Panc1 (cell line): ENCODE data around the gene FAHD1. TPM values are rescaled to one million over a fixed set of nuclear protein-coding genes. Genes with fewer than 3 reads are reported as not detected.

Experiments used
- ATAC-seq: fragments of 200-7000 bp; cut with Tn5 transposase; 2 replicates; pipeline ENCODE4 v1.9.1; 2020; ENCODE audit warnings: mild to moderate bottlenecking, moderate library complexity
- BruUV-seq: library from RNA; stranded (reverse); fragments of 400-500 nt; replicated peaks from 2 replicates; lab custom pipeline; 2021; lab: Mats Ljungman, UMichigan
- CTCF ChIA-PET: fragments of 300-600 bp; sonication (Branson Sonifier 250); formaldehyde crosslinking; loops from one replicate; lab custom pipeline; 2022; ENCODE audit warnings: antibody characterized with exemption; lab: Charles Lee
- POLR2A ChIA-PET: fragments of 300-600 bp; sonication (Branson Sonifier 250); formaldehyde crosslinking; loops from one replicate; lab custom pipeline; 2022; ENCODE audit warnings: antibody characterized with exemption; lab: Charles Lee
- DNase-seq: peaks from one replicate; pipeline ENCODE4 v3.0.0-alpha.2; 2010; ENCODE audit warnings: low read depth, low spot score
- H3K27ac ChIP-seq: 2 replicates; pipeline ENCODE4 v1.5.1; 2011; ENCODE audit warnings: mild to moderate bottlenecking, low read length, inconsistent platforms
- H3K27me3 ChIP-seq: fragments of 200-500 bp; sonication (Bioruptor generic); 2 replicates; pipeline ENCODE4 v1.6.0; 2014; ENCODE audit warnings: low read length, inconsistent platforms; ENCODE audit not compliant: control insufficient read depth, insufficient read depth
- H3K36me3 ChIP-seq: fragments of 200-500 bp; sonication (Bioruptor generic); 2 replicates; pipeline ENCODE4 v1.5.1; 2014; ENCODE audit warnings: inconsistent platforms, mild to moderate bottlenecking, low read length, moderate library complexity; ENCODE audit not compliant: control insufficient read depth, insufficient read depth
- H3K4me1 ChIP-seq: 2 replicates; pipeline ENCODE4 v1.5.1; 2011; ENCODE audit warnings: inconsistent platforms, mild to moderate bottlenecking, low read length, moderate library complexity; ENCODE audit not compliant: control insufficient read depth, insufficient read depth
- H3K4me3 ChIP-seq, 2 experiments: 2 replicates each; pipeline ENCODE4 v1.5.1; 2011 to 2012; ENCODE audit warnings: low read depth in 2 of 2, low read length in 2 of 2, mild to moderate bottlenecking in 2 of 2, inconsistent platforms in 1 of 2, moderate library complexity in 1 of 2
- H3K9me3 ChIP-seq: fragments of 200-500 bp; sonication (Bioruptor generic); 2 replicates; pipeline ENCODE4 v1.5.1; 2014; ENCODE audit warnings: low read depth, mild to moderate bottlenecking, inconsistent platforms, low read length, moderate library complexity; ENCODE audit not compliant: control insufficient read depth, insufficient read depth
- POLR2AphosphoS5 ChIP-seq: IDR thresholded peaks from 2 replicates; pipeline ENCODE4 v1.6.1; 2012; ENCODE audit warnings: mild to moderate bottlenecking, low read depth, low read length, moderate library complexity
- SIN3A ChIP-seq: IDR thresholded peaks from 2 replicates; pipeline ENCODE4 v1.6.1; 2012; ENCODE audit warnings: low read depth, mild to moderate bottlenecking, low read length, moderate library complexity, borderline replicate concordance; ENCODE audit not compliant: insufficient read depth
- TCF7L2 ChIP-seq: IDR thresholded peaks from 2 replicates; pipeline ENCODE4 v1.6.1; 2011; ENCODE audit warnings: mild to moderate bottlenecking, low read depth, low read length, inconsistent platforms
- in situ Hi-C: cut with HindIII; loops from 2 replicates; pipeline ENCODE4 v1.10.0; 2016; ENCODE audit warnings: low sequenced_read_pairs, low pct_unique_long_range_greater_than_20kb
- intact Hi-C: fragments of 100-400 bp; cut with micrococcal nuclease; formaldehyde crosslinking; loops from one replicate; pipeline ENCODE4 v1.10.0; 2022; ENCODE audit not compliant: unreplicated experiment
- total RNA-seq: library from RNA; stranded (reverse); gene quantifications from one replicate; pipeline ENCODE4 v1.2.1, GENCODE V29; 2021; ENCODE audit not compliant: unreplicated experiment
- TF ChIP-seq, protein P1 (sequence below), 2 experiments: IDR thresholded peaks; 2 replicates each; pipeline ENCODE4 v1.6.1; 2011 to 2012; ENCODE audit warnings: low read depth in 2 of 2, control low read depth in 1 of 2, low read length in 1 of 2, mild to moderate bottlenecking in 1 of 2, moderate library complexity in 1 of 2; ENCODE audit not compliant: insufficient read depth in 1 of 2
- TF ChIP-seq, protein P2 (sequence below): fragments of 450-650 bp; IDR thresholded peaks from 2 replicates; pipeline ENCODE4 v1.5.1; 2017; ENCODE audit warnings: mild to moderate bottlenecking

FAHD1 gene
- total RNA-seq, 1 experiment from 2014 or later: 34.6 TPM

- no peak overlapping the region for H3K4me3 ChIP-seq
- H3K27ac ChIP-seq: peak overlapping the region; percentile 77
- peaks cover 61% of the 10 kb centered on the region for H3K4me1 ChIP-seq
- no peaks in the 10 kb centered on the region for H3K27me3 ChIP-seq
- 0 out of 2 replicates have a peak, but pooled peaks have one; percentile 9 for TF ChIP-seq POLR2AphosphoS5
- TF ChIP-seq, protein P1, sequence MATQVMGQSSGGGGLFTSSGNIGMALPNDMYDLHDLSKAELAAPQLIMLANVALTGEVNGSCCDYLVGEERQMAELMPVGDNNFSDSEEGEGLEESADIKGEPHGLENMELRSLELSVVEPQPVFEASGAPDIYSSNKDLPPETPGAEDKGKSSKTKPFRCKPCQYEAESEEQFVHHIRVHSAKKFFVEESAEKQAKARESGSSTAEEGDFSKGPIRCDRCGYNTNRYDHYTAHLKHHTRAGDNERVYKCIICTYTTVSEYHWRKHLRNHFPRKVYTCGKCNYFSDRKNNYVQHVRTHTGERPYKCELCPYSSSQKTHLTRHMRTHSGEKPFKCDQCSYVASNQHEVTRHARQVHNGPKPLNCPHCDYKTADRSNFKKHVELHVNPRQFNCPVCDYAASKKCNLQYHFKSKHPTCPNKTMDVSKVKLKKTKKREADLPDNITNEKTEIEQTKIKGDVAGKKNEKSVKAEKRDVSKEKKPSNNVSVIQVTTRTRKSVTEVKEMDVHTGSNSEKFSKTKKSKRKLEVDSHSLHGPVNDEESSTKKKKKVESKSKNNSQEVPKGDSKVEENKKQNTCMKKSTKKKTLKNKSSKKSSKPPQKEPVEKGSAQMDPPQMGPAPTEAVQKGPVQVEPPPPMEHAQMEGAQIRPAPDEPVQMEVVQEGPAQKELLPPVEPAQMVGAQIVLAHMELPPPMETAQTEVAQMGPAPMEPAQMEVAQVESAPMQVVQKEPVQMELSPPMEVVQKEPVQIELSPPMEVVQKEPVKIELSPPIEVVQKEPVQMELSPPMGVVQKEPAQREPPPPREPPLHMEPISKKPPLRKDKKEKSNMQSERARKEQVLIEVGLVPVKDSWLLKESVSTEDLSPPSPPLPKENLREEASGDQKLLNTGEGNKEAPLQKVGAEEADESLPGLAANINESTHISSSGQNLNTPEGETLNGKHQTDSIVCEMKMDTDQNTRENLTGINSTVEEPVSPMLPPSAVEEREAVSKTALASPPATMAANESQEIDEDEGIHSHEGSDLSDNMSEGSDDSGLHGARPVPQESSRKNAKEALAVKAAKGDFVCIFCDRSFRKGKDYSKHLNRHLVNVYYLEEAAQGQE (IDR thresholded peaks at IDR 0.05; ENCODE audit: insufficient read depth in 1 of 2, low read depth in 2 of 2, low read length in 1 of 2): 0 out of 4 replicates have a peak, but pooled peaks of 1 of the 2 experiments have one; percentile 14
- TF ChIP-seq, protein P2, sequence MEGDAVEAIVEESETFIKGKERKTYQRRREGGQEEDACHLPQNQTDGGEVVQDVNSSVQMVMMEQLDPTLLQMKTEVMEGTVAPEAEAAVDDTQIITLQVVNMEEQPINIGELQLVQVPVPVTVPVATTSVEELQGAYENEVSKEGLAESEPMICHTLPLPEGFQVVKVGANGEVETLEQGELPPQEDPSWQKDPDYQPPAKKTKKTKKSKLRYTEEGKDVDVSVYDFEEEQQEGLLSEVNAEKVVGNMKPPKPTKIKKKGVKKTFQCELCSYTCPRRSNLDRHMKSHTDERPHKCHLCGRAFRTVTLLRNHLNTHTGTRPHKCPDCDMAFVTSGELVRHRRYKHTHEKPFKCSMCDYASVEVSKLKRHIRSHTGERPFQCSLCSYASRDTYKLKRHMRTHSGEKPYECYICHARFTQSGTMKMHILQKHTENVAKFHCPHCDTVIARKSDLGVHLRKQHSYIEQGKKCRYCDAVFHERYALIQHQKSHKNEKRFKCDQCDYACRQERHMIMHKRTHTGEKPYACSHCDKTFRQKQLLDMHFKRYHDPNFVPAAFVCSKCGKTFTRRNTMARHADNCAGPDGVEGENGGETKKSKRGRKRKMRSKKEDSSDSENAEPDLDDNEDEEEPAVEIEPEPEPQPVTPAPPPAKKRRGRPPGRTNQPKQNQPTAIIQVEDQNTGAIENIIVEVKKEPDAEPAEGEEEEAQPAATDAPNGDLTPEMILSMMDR: no peak
- TF ChIP-seq SIN3A: peak; percentile 56; the same call in 1 of the 2 replicates
- no peak for TF ChIP-seq TCF7L2
- in situ Hi-C loops (no loop called here), intact Hi-C loops (loop anchor here (10.0 kb wide), 1 partner anchor 1094 kb away; the partner anchor contains the start of genes JMJD8 and STUB1)
- H3K9me3 ChIP-seq: no peaks in the 10 kb centered on the region
- ATAC-seq (peak; percentile 2), DNase-seq (no peak)
- CTCF ChIA-PET: no interaction called here
- POLR2A ChIA-PET: no interaction called here
- peaks cover 3% of the 10 kb centered on the region; the same call in 1 of the 2 replicates for H3K36me3 ChIP-seq
- no TSS peak for BruUV-seq
These were observed 48.5 kb upstream of the FAHD1 start for GRCh38 chr16:1778200-1779179.

- peak overlapping the region; percentile 77; the same call in 1 of the 2 replicates for H3K27ac ChIP-seq
- BruUV-seq: no TSS peak
- H3K4me1 ChIP-seq: peaks cover 58% of the 10 kb centered on the region
- H3K27me3 ChIP-seq: no peaks in the 10 kb centered on the region
- no peak for ATAC-seq
- peak; percentile 60; the same call in 1 of the 2 replicates for TF ChIP-seq SIN3A
- TF ChIP-seq, protein P1 (IDR thresholded peaks at IDR 0.05; ENCODE audit: insufficient read depth in 1 of 2, low read depth in 2 of 2, low read length in 1 of 2): no peak
- POLR2A ChIA-PET: no interaction called here
- no peak overlapping the region for H3K4me3 ChIP-seq
- no peaks in the 10 kb centered on the region for H3K9me3 ChIP-seq
- H3K36me3 ChIP-seq: peaks cover 3% of the 10 kb centered on the region; the same call in 1 of the 2 replicates
- no peak for DNase-seq
- CTCF ChIA-PET: no interaction called here
- in situ Hi-C loops (no loop called here), intact Hi-C loops (loop anchor here (10.0 kb wide), 1 partner anchor 1094 kb away; the partner anchor contains the start of genes JMJD8 and STUB1)
These were observed 47.7 kb upstream of the FAHD1 start for GRCh38 chr16:1779234-1779701.
